ENCODE data around the gene CCDC86. TPM values are rescaled to one million over a fixed set of nuclear protein-coding genes. Genes with fewer than 3 reads are reported as not detected.

The CCDC86 gene
- total RNA-seq, 4 donors from 2014 or later = 15.9 to 41.1 (median 27.3) TPM

DNA sequence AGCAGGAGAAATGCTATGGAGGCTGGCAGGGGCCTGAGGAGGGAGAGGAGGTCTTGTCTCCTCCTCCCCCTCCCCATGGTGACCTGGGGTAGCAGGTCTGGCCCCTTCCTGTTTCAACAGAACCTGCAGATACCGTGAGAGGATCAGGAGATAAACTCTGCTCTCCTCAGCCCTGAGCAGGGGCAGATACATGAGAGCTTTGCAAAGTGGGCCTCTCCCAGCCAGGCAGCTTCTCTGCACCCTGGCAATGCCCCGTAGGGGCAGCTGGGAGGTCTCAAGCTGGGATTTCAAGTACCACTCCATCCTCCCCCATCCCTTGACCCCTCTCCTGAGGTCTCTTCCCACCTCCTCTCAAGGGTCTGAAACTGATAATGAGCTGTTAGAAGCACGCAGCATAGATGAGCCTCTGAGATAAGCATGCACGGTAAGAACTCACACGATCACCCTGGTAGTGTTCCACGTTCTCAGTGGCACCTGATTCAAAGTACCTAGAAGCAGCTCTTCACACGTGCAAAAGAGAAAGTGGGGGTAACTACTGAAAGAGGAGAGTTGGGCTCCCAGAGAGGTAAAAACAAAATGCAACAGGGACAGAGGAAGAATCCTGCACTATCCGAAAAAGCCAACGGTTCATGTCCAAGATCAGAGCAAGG, 4.9 kb upstream of the CCDC86 start:
- Histone ChIP-seq H3K36me3 (no peaks in the 10 kb centered on the region), H3K27me3 (no peaks in the 10 kb centered on the region), H3K9me3 (no peaks in the 10 kb centered on the region), H3K27ac (no peak overlapping the region), H3K4me1 (peaks cover 0 to 25% (median 10%) of the 10 kb centered on the region in 4 donors), H3K4me3 (no peak overlapping the region)
- no peak for DNase-seq (ENCODE audit: low spot score in 2 of 2)
- WGBS, 2 donors = 76 to 82% methylated on average over 8 to 9 of the region's 9 CpGs
- TF ChIP-seq EP300 (IDR thresholded peaks at IDR 0.05) = no peak
- no peak for TF ChIP-seq CTCF (IDR thresholded peaks at IDR 0.05)
- no peak for TF ChIP-seq POLR2A (IDR thresholded peaks at IDR 0.05)

- H3K4me3 ChIP-seq = no peak overlapping the region
- H3K4me1 ChIP-seq = peaks cover 0 to 31% (median 13%) of the 10 kb centered on the region in 4 donors
- TF ChIP-seq CTCF (IDR thresholded peaks at IDR 0.05) (no peak), EP300 (IDR thresholded peaks at IDR 0.05) (no peak), POLR2A (IDR thresholded peaks at IDR 0.05) (no peak)
- no peak overlapping the region for H3K27ac ChIP-seq
- DNase-seq (ENCODE audit: low spot score in 2 of 2) = no peak
- H3K36me3 ChIP-seq = no peaks in the 10 kb centered on the region
- no peaks in the 10 kb centered on the region for H3K27me3 ChIP-seq
- H3K9me3 ChIP-seq = no peaks in the 10 kb centered on the region
- 67 to 74% methylated on average over 7 of the region's 7 CpGs for WGBS, 2 donors
These were observed 3.8 kb upstream of the CCDC86 start for GRCh38 chr11:60838132-60838531.

- WGBS, 2 donors = 43 to 50% methylated on average over 13 to 14 of the region's 14 CpGs
- Histone ChIP-seq H3K4me3 (peak overlapping the region in 3 of 4 donors; percentile 67 to 85 (median 76)), H3K36me3 (peaks cover 0 to 16% (median 0%) of the 10 kb centered on the region in 3 donors), H3K27me3 (no peaks in the 10 kb centered on the region), H3K27ac (peak overlapping the region; percentile 58 to 87 (median 80)), H3K4me1 (peaks cover 0 to 58% (median 24%) of the 10 kb centered on the region in 4 donors), H3K9me3 (no peaks in the 10 kb centered on the region)
- no peak for TF ChIP-seq CTCF (IDR thresholded peaks at IDR 0.05)
- peak in 1 of 2 donors; percentile 45 for TF ChIP-seq EP300 (IDR thresholded peaks at IDR 0.05)
- no peak for TF ChIP-seq POLR2A (IDR thresholded peaks at IDR 0.05)
- peak; percentile 30 to 81 for DNase-seq (ENCODE audit: low spot score in 2 of 2)
These were observed 1.2 kb upstream of the CCDC86 start for GRCh38 chr11:60840470-60841430.

GRCh38 chr11:60842668-60843600, 1.0 kb downstream of the CCDC86 start:
- WGBS, 2 donors = 13 to 22% methylated on average over 18 to 23 of the region's 23 CpGs
- DNase-seq (ENCODE audit: low spot score in 2 of 2) = no peak
- Histone ChIP-seq H3K27ac (peak overlapping the region; percentile 58 to 87 (median 80)), H3K4me1 (peaks cover 0 to 60% (median 24%) of the 10 kb centered on the region in 4 donors), H3K27me3 (no peaks in the 10 kb centered on the region), H3K9me3 (no peaks in the 10 kb centered on the region), H3K4me3 (peak overlapping the region; percentile 67 to 88 (median 80)), H3K36me3 (peaks cover 0 to 35% (median 0%) of the 10 kb centered on the region in 3 donors)
- no peak for TF ChIP-seq POLR2A (IDR thresholded peaks at IDR 0.05)
- TF ChIP-seq EP300 (IDR thresholded peaks at IDR 0.05) = no peak
- TF ChIP-seq CTCF (IDR thresholded peaks at IDR 0.05) = no peak
